Stomach (tissue), 9 donors: ENCODE data around the gene ANKRD39. TPM values are rescaled to one million over a fixed set of nuclear protein-coding genes. Genes with fewer than 3 reads are reported as not detected.
A peak's percentile ranks its signal among the peaks of the same experiment; 100 is the strongest.

ENCODE experiments used
- DNase-seq, 2 donors: peaks; one replicate each; pipeline versions ENCODE4 v3.0.0 to v3.0.0-alpha.2; 2013 to 2019
- H3K27ac ChIP-seq, 5 donors: fragments of 200-600 bp in 4 of 5; sonication (generic) in 4 of 5; one replicate each; pipeline ENCODE4 v1.5.1; 2013 to 2019; ENCODE audit warnings: mild to moderate bottlenecking in 1 of 5, moderate library complexity in 1 of 5
- H3K27me3 ChIP-seq, 3 donors: fragments of 200-600 bp; sonication (generic); one replicate each; pipeline ENCODE4 v1.5.1; 2017 to 2019; ENCODE audit warnings: mixed run types in 1 of 3
- H3K36me3 ChIP-seq, 4 donors: fragments of 200-600 bp; sonication (generic); 1 replicate in 3 of 4; 2 replicates in 1 of 4; pipeline ENCODE4 v1.5.1; 2016 to 2019
- H3K4me1 ChIP-seq, 4 donors: fragments of 200-600 bp; sonication (generic); one replicate each; pipeline ENCODE4 v1.5.1; 2016 to 2019
- H3K4me3 ChIP-seq, 4 donors: fragments of 200-600 bp; sonication (generic) in 3 of 4; one replicate each; pipeline ENCODE4 v1.5.1; 2016 to 2019; ENCODE audit warnings: mild to moderate bottlenecking in 1 of 4
- H3K9me3 ChIP-seq, 4 donors: fragments of 200-600 bp; sonication (generic); one replicate each; pipeline ENCODE4 v1.5.1; 2016 to 2019
- CTCF ChIP-seq, 7 experiments: fragments of 450-650 bp in 4 of 7; fragments of 200-600 bp in 3 of 7; sonication (generic) in 3 of 7; IDR thresholded peaks; one replicate each; pipeline ENCODE4 v1.5.1; 2016 to 2019; ENCODE audit warnings: antibody characterized with exemption in 7 of 7, control low read depth in 2 of 7, mild to moderate bottlenecking in 1 of 7
- EP300 ChIP-seq: sonication (generic); formaldehyde crosslinking; IDR thresholded peaks from one replicate; pipeline ENCODE4 v1.6.1; 2017; ENCODE audit warnings: antibody characterized with exemption
- POLR2A ChIP-seq, 4 donors: fragments of 450-650 bp; IDR thresholded peaks; one replicate each; pipeline ENCODE4 v1.6.1; 2016; ENCODE audit warnings: antibody characterized with exemption in 4 of 4, control low read depth in 2 of 4, mild to moderate bottlenecking in 1 of 4, moderate library complexity in 1 of 4
- POLR2AphosphoS5 ChIP-seq, 3 donors: sonication (generic); formaldehyde crosslinking; IDR thresholded peaks; one replicate each; pipeline ENCODE4 v1.6.1; 2016; ENCODE audit warnings: antibody characterized with exemption in 3 of 3
- WGBS, 5 donors: extraction: QIAGEN DNeasy Blood & Tissue Kit in 3 of 5; methylation state at CpG; one replicate each; pipeline versions ENCODE4 v1.1.5 to v1.1.7; 2013 to 2018; 5-methylcytosine and 5-hydroxymethylcytosine counted together
- intact Hi-C: fragments of 100-400 bp; cut with DNase I; formaldehyde crosslinking; loops from one replicate; pipeline ENCODE4 v1.15.1; 2023; ENCODE audit warnings: low total_unique reads
- polyA plus RNA-seq, 3 donors: library from polyadenylated mRNA; stranded (reverse); fragments of 200-250 nt; gene quantifications; one replicate each; pipeline ENCODE4 v1.2.3, GENCODE V29; 2013
- total RNA-seq, 5 donors: library from RNA; depleted of rRNA; stranded (reverse); fragments of >200 nt; gene quantifications; one replicate each; pipeline versions ENCODE4 v1.1.0 to v1.2.3, GENCODE V29; 2014 to 2016
- donor health status: healthy with polysubstance abuse.
- donor health status: Bipolar disorder and iron deficiency.
- donor health status: healthy.

ANKRD39 gene
- total and polyA plus RNA-seq, 8 donors, result 2.8 to 32.1 (median 12.8) TPM

GRCh38 chr2:96869281-96869821 lies 11.5 kb upstream of the ANKRD39 start:
- peak; percentile 84 to 94 for DNase-seq
- peaks cover 0 to 22% (median 0%) of the 10 kb centered on the region in 3 donors for H3K27me3 ChIP-seq
- H3K4me1 ChIP-seq, result peaks cover 57 to 83% (median 69%) of the 10 kb centered on the region in 4 donors
- WGBS, 5 donors, result 0 to 1% (median 1%) methylated on average over 22 to 64 of the region's 64 CpGs
- TF ChIP-seq POLR2A (IDR thresholded peaks at IDR 0.05), result no peak
- no peak for TF ChIP-seq CTCF (IDR thresholded peaks at IDR 0.05)
- TF ChIP-seq POLR2AphosphoS5 (IDR thresholded peaks at IDR 0.05), result peak; percentile 21 to 41 (median 39)
- no peaks in the 10 kb centered on the region for H3K9me3 ChIP-seq
- H3K4me3 ChIP-seq, result peak overlapping the region; percentile 60 to 99 (median 96)
- H3K36me3 ChIP-seq, result peaks cover 21 to 31% (median 27%) of the 10 kb centered on the region in 4 donors
- intact Hi-C loops, result no loop called here
- peak overlapping the region; percentile 91 to 99 (median 97) for H3K27ac ChIP-seq

GRCh38 chr2:96868555-96869280 lies 10.9 kb upstream of the ANKRD39 start:
- peak overlapping the region; percentile 91 to 99 (median 97) for H3K27ac ChIP-seq
- DNase-seq, result peak; percentile 75 to 96
- TF ChIP-seq POLR2A (IDR thresholded peaks at IDR 0.05) (no peak), EP300 (no peak), CTCF (IDR thresholded peaks at IDR 0.05) (peak in 5 of 7 experiments; percentile 16 to 71 (median 51)), POLR2AphosphoS5 (IDR thresholded peaks at IDR 0.05) (peak; percentile 61 to 84 (median 73))
- peak overlapping the region; percentile 60 to 99 (median 96) for H3K4me3 ChIP-seq
- H3K9me3 ChIP-seq, result no peaks in the 10 kb centered on the region
- 0 to 1% (median 0%) methylated on average over 8 to 76 of the region's 76 CpGs for WGBS, 5 donors
- peaks cover 0 to 22% (median 0%) of the 10 kb centered on the region in 3 donors for H3K27me3 ChIP-seq
- peaks cover 57 to 83% (median 73%) of the 10 kb centered on the region in 4 donors for H3K4me1 ChIP-seq
- intact Hi-C loops, result no loop called here
- H3K36me3 ChIP-seq, result peaks cover 28 to 37% (median 33%) of the 10 kb centered on the region in 4 donors

GRCh38 chr2:96867756-96868554 lies 10.1 kb upstream of the ANKRD39 start:
- Histone ChIP-seq H3K27me3 (peaks cover 0 to 22% (median 0%) of the 10 kb centered on the region in 3 donors), H3K36me3 (peaks cover 35 to 45% (median 41%) of the 10 kb centered on the region in 4 donors), H3K9me3 (no peaks in the 10 kb centered on the region), H3K4me3 (peak overlapping the region; percentile 60 to 99 (median 96)), H3K27ac (peak overlapping the region; percentile 91 to 99 (median 97)), H3K4me1 (peaks cover 50 to 83% (median 68%) of the 10 kb centered on the region in 4 donors)
- 7 to 14% (median 7%) methylated on average over 24 to 27 of the region's 27 CpGs for WGBS, 5 donors
- no peak for TF ChIP-seq POLR2AphosphoS5 (IDR thresholded peaks at IDR 0.05)
- no peak for TF ChIP-seq CTCF (IDR thresholded peaks at IDR 0.05)
- TF ChIP-seq EP300, result no peak
- no peak for TF ChIP-seq POLR2A (IDR thresholded peaks at IDR 0.05)
- intact Hi-C loops, result no loop called here
- DNase-seq, result peak in 1 of 2 donors; percentile 48
